NCI-H345 treated with DMSO at 0.1 percent for 48 hours (cell line): ENCODE results near the gene IER2.
"Not testable (repeated sequence)": the region's sequence is repeated elsewhere in the genome, so short reads cannot be mapped to it uniquely, and the experiment has no call there.

Source experiments
- DNase-seq: peaks from one replicate; lab custom pipeline; 2025; ENCODE audit not compliant: unreplicated experiment; lab: John Stamatoyannopoulos, UW

The IER2 gene

DNA sequence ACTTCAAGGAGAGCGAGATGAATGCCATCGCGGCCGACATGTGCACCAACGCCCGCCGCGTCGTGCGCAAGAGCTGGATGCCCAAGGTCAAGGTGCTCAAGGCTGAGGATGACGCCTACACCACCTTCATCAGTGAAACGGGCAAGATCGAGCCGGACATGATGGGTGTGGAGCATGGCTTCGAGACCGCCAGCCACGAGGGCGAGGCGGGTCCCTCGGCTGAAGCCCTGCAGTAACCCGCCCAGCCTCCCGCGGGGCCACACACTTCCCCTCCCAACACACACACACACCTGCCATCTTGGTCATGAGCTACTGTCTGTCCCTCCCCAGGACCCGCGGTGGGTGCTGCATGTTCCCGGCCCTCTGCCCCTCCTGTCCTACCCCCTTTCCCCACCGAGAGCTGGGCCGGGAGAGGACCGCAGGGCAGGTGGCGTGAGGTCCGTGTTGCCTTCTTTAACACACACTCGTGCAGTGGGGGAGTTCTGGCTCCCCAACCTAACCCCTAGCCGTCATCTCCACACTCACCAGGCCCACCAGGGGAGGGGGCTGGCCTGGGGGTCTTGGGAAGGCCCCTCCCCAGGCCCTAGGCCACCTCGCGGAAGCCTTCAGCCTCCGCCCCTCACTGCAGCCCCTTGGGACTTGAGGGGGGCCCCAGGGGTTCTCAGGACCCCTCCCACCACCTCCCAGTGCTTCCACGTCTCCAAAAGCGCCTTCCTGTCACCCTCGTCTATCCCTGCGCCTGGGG is 11.9 kb upstream of the IER2 start:
- no peak for DNase-seq

DNA sequence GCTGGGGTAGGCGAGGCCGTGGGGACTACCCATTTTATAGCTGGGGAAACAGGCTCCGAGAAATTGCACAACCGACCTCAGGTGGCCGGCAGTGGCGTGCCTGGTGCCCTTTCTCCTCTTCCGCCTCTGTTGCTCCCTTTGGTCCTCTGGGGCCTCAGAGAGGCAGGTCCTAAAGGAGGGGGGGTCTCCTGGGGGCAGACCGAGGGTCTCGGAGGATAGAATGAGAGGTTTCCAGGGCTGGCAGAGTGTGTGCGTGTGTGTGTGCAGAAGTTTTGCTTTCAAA is 11.4 kb upstream of the IER2 start:
- DNase-seq = no peak

DNA sequence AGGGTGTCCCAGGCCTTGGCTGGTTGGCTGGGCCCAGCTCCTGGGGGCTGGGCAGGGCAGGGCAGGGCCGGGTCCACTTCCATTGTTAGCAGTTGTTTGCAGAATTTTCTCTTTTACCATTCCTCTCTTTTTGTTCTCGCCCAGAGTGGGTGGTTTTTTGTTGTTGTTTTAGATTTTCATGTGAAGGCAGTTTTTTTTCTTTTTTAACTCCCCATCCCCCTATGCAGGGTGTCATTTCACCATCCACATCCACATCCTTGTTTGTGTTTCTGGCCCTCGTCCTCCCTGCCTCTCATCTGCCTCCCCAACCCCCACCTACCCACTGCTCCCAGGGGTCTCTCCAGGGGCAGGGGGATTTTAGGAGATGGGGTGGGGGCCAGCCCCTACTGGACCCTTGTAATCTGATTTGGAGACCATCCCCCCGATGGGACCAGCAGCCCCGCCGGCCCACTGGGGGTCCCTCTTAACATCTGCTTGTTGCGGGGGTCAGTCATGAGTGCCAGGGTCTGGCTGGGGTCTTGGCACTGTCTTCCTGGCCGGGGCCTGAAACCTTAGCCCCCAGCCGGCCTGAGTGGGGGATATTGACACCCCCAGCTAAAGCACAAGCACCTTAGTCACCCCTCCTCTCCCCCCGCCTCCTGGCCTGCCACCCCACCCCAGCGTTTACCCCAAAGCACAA is 10.4 kb upstream of the IER2 start:
- DNase-seq = no peak

DNA sequence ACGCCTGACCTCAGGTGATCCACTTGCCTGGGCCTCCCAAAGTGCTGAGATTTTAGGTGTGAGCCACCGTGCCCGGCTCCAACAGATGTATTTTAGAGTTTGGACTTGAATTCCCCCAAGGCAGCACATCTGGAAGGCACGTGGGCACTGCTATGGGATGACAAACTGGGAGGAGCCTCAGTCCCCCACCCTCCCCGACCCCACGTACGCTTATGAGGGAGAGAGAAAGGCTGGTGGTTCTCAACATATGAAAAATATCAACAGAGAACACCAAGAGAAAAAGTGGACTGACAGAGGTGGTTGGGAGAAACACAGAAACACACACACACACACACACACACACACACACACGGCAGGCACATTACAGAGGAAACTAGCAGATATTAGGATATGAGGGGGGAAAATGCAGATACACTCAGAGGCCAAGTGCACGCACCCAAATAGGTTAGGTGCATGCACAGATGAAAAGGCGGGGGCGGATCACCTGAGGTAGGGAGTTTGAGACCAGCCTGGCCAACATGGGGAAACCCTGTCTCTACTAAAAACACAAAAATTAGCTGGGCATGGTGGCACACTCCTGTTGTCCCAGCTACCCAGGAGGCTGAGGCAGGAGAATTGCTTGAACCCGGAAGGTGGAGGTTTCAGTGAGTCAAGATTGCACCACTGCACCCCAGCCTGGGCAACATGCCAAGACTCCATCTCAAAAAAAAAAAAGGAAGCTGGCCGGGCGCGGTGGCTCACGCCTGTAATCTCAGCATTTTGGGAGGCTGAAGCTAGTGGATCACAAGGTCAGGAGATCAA is 3.2 kb upstream of the IER2 start:
- DNase-seq = no peak

DNA sequence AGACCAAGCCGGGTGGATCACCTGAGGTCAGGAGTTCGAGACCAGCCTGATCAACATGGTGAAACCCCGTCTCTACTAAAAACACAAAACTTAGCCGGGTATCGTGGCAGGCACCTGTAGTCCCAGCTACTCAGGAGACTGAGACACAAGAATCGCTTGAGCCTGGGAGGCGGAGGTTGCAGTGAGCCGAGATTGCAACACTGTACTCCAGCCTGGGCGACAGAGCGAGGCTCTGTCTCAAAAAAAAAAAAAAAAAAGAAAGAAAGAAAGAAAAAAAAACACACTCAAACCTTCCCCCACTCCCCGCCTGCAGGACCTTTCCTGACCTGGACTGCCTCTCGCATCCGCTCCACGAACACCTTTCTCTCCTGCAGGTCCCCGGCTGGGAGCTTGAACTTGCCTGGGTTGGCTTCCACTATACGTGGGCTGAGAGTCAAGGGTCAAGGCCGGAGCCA is 1.0 kb upstream of the IER2 start:
- not testable (repeated sequence) for DNase-seq

DNA sequence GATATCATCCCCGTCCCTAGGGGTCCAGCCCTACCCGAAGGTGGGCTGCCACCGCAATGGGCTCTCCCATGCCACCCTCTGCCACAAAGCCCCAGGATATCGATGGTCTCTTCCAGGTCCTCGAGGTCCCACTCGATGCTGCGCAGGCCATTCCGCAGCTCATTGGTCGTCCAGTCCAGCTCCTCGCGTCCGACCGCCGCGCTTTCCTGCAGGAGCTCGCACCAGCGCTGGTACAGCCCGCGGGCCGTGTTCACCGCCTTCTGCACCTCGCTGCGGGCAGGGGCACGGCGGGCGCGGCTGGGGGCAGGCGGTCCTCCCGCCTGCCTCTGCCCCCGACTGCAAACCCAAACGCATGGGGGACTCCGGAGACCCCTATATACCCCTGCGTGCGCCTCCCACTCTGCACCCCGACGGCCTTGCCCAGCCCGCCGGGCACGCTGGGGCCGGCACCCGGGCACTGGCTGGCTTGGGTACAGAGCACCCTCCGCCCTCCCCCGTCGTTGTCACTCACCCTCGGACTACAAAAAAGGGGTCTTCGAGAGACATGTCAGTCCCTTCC is 504 bp upstream of the IER2 start:
- DNase-seq = no peak

DNA sequence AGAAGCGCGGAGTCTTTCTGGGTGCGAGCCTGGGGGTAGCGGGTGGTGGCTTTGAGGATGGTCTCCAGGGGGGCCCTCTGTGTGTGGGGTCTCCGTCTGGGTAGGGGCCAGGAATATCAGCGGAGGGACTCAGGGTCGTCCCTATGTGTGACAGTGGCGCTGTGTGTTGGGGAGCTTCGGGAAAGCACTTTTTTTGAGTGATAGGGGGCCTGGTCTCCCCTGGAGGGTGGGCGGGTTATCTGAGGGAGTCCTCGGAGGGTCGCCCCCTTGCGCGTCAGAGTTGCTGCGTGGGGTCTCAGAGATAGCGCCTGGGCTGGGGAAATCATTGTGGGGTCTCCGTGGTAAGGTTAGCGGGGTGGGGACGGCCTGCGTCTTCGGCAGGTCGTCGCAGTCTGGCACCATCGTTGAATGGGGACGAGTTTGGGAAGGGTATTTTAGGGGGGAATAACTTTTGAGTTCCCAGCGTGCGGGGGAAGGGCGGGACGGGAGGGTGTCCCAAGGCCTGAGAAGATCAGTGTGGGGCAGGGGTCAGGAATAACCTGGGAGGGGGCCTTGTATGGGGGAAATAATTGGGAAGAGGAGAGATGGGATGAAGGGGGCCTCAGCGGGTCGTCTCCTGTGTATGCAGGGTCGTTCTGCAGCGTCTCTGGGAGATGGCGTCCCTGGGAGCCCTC is 857 bp downstream of the IER2 start:
- no peak for DNase-seq

DNA sequence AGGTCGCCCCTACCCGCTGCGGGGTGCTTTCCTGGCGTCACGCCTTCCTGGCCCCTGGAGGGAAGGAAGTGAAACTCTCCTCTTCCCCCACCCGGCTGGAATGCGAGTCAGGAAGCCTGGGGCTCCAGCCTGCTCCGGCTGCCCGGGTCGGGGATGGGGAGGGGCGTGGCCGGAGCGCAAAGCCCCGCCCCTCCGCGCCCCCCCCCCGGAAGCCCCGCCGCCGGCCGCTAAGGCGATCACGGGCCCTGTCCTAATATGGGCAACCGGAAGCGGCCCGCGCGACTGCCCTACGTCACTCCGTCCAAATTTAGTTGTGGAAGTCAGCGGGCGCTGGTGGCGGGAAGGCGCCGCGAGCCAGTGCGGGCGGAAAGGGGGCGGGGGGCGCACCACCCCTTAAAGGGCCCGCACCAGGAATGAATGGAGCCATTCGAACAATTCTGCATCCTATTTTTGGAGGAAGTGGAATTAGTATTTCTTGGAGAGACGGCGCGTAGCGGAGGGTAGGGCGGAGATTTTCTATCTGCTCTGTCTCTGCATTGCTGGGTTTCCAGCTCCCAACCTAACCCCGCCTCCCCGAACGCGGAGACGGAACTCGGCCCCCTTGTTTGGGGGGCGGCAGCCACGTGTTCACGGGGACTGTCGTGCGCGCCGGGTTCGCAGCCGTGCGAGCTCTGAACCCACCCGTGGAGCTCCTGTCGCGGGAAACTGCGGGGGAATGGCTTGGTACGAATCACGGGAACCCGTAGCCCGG is 1.6 kb downstream of the IER2 start:
- peak; percentile 45 for DNase-seq

DNA sequence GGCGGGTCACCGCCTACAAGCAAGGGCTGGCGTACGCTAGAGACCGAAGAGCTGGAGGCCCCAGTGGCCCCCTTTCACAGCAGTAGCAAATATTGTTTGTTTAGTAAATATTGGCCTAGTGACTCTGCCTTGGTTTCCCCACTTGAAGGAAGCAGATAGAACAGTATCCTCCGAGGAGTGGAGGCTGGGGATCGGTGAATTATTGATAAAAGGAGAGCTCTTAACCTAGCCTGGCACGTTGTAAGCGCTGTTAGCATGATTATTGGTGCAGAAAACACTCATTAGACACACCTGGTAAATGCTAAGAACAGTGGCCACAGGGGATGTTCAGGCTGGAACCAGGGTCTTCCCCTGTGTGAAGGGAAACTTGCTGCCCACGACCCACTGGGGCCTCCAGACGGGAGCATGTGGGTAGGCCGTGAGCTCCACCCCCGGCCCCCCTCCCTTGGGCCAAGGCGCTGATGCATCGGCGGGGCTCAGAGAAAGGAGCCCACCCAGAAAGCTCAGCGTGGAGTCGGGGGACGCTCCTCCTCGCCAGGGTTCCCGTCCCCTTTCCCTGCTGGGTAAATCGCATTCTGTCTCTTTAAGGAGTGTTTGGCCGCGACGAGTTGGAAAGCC is 2.3 kb downstream of the IER2 start:
- DNase-seq = no peak

DNA sequence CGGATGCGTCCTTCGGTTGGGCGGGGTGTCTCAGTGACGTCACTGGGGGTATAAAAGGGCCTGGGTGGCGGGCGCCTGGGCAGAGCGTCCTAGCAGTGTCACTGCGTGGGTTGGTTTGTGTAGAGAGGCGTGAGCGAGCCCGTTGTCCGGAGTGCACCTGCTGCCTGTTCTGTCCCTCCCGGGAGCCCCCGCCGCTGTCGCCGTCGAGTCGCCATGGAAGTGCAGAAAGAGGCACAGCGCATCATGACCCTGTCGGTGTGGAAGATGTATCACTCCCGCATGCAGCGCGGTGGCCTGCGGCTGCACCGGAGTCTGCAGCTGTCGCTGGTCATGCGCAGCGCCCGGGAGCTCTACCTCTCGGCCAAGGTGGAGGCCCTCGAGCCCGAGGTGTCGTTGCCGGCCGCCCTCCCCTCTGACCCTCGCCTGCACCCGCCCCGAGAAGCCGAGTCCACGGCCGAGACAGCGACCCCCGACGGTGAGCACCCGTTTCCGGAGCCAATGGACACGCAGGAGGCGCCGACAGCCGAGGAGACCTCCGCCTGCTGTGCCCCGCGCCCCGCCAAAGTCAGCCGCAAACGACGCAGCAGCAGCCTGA is 2.9 kb downstream of the IER2 start:
- peak; percentile 30 for DNase-seq

DNA sequence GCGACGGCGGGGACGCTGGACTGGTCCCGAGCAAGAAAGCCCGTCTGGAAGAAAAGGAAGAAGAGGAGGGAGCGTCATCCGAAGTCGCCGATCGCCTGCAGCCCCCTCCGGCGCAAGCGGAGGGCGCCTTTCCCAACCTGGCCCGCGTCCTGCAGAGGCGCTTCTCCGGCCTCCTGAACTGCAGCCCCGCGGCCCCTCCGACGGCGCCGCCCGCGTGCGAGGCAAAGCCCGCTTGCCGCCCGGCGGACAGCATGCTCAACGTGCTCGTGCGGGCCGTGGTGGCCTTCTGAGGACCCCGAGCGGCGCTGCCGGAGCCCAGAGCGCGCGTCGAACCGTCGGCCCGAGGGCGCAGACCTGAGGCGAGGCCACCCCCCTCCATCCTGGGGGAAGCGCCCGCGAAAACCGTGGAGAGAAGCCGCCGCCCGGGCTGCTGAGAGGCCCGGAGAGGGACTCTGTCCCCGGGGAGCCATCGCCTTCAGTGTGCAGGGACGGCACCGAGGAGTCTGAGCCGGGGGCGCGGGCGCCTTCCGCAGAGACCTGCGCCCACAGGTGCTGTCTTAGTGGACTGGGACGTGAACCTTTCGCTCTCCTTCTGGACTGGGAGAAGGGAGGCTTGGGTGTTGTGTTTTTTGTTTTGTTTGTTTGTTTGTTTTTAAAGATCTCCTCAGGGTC is 3.5 kb downstream of the IER2 start:
- DNase-seq = no peak

DNA sequence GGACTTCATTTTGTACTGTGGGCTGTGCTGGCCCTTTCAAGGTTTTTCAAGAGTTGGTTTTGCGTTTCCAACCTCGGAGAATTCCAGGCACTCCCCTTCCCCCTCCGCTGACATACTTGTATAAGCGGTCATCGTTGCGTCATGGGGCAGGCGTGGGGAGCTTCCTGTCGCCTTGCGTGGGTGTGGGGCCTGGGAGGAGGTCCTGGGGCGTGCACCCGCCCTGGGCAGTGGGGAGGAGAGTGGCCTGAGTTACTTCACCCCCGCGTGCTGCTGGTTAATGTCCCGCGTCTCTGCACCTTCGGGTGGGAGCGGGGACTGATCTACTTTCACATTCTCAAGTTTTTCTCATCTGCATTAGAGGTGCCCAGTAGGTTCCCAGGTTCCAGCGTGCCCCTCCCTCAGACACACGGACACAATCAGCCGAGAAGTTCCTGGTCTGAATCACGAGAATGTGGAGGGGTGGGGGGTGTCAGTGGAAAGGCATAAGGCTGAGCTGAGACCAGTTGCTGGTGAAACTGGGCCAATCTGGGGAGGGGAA is 4.1 kb downstream of the IER2 start:
- no peak for DNase-seq

DNA sequence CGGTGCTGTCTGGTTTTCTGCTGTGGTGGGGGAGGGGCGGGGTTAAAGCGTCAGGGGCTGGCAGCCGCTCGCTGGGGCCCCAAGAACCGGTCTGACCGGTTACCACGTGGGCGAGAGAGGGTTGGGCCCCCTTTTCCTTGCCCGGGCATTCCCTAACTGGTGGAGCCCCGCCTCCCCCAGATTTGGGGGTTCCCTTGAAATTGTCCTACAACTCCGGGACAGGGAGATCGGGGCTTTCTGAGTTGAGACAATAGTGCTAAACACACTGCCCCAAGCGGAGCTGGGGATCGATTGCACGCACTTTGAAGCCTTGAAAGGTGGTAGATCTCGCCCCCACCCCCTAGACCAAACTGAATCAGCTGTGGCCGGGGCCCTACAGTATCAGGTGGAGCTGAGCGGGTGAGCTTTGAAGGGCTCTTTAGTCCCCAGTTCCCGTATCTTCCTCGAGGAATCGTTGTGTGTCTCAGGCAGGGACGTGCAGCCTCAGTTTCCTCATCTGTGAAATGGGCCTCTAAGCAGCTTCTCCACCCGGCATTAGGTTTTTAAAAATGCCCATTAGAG is 4.8 kb downstream of the IER2 start:
- no peak for DNase-seq

DNA sequence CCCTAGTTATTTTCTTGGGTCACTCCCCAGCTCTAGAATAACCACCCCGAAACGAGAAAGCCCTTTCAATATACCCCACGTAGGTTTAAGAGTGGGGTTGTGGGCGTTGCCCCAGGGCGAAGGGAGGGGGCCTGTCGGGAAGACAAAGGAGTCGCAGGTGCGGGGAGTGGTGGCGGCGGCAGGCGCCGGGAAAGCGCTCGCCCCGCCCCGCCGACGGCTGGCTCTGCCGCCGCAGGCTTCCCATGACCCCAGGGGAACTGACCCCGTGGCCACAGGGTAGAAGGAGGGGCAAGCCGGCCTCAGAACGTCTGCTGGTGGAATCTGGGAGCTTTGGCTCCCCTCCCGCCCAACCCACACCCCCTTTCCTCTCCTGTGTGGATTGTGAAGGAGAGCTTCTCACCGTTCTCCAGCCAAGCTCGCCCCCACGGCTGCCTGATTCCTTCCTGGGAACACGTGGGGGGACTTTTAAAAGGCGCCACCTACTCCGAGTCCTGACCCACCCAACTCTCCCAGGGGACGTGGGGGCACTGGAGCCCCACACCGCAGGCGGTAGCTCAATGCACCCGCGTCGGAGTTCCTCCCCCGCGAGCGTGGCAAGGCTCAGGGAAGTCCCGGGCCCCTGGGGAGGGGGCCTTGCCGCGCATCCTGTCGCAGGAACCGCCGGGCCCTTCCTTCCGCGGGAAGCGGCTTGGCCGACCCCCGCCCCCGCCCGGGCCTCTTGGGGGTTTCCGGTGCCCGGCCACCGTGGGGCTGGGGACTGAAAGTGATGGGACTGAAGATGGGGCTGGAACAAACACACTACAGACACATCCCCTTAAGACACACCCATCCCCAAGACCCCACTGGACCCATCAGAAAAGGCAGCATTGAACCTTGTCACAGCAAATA is 5.5 kb downstream of the IER2 start:
- no peak for DNase-seq

DNA sequence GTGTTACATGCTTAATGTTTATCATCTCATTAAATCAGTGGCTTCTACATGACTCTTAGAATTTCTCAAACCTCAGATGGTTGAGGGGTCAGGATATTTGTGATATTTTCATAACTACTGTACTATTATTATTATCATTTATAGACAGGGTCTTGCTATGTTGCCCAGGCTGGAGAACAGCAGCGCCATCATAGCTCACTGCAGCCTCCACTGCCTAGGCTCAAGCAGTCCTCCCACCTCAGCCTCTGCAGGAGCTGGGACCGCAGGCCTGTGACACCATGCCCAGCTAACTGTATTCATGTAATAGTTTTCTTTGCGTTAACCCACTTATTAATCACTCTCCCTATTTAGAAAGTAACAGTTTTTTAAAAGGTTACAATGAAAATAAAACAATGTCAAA is 9.5 kb downstream of the IER2 start:
- DNase-seq = no peak

DNA sequence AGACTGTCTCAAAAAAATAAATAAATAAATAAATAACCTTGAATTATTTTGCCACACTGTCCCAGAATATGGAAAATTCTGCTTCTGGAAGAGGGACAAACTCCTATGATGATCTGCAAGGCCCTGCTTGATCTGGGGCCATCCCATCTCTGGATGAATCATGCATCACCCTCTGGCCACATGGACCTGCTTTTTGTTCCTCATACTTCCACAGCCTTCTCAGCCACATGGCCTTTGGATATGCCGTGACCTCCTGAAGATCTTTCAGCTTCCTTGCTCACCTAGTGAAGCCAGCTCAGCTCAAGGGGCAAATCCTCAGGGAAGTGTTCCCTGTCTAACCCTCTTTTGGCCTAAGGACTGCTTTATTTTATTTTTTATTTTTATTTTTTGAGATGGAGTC is 10.3 kb downstream of the IER2 start:
- DNase-seq = no peak

DNA sequence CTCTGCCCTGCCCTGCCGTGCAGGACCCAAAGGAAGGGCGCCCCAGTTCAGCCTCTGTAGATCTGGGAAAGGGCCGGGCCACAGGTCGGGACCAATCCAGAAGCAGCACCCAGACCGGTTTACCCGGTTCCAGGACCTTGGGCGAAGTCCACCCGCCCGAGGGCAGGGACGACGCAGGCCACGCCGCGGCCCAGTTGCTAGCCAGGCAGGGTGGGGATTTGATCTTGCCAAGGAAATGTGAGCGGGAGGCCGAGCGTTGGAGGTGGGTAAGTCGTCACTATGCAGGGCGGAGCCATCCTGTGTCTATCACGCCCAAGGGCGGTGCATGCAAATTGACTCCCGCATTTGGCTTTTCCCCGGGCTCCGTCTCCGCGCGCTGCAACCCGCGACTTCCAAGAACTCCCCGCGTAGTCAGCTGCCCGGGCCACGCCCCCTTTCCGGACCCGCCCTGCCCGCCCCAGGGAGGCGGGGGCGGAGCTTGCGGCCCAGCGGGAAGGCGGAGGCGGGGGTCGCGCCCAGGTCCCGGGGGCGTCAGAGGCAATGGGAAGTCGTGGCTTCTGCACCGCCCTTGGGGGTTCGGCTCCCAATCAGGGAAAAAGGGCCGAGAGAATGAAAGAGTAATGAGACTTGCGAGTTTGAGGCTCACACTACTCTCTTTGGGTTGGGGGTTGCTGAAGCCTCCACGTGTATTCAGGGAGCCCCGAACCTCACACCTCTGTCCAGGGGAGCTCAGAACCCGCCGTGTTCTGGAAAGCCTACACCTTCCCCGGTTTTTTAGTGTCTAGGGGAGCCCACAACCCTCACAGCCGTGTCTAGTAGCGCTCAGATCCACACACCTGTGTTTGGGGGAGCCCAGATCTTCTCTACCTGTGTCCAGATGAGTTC is 12.8 kb downstream of the IER2 start:
- peak; percentile 14 for DNase-seq
